ENCODE data around the gene HOXD8. TPM values are rescaled to one million over a fixed set of nuclear protein-coding genes. Genes with fewer than 3 reads are reported as not detected.

The HOXD8 gene
- total RNA-seq, 1 donor: 3.3 TPM

GRCh38 chr2:176136374-176137251, 7.1 kb downstream of the HOXD8 start:
- Histone ChIP-seq H4K20me1 (ENCODE audit: insufficient read depth, low read length) (peaks cover 4% of the 10 kb centered on the region), H3K4me3 (ENCODE audit: insufficient read depth, low read length) (peak overlapping the region; percentile 86), H2AFZ (ENCODE audit: low read length) (peak overlapping the region; percentile 63), H3K36me3 (ENCODE audit: insufficient read depth, low read length) (peaks cover 5% of the 10 kb centered on the region), H3K27ac (ENCODE audit: low read depth, low read length) (peak overlapping the region; percentile 89), H3K4me1 (ENCODE audit: insufficient read depth, low read length) (peaks cover 24% of the 10 kb centered on the region), H3K27me3 (ENCODE audit: insufficient read depth, low read length) (no peaks in the 10 kb centered on the region), H3K9me3 (ENCODE audit: low read depth, low read length) (no peaks in the 10 kb centered on the region), H3K79me2 (ENCODE audit: insufficient read depth, low read length) (peaks cover 43% of the 10 kb centered on the region), H3K4me2 (ENCODE audit: insufficient read depth, low read length) (peak overlapping the region; percentile 88)
- peak; percentile 96 for DNase-seq (ENCODE audit: insufficient read length, low spot score, missing footprints)
- TF ChIP-seq, protein P1, sequence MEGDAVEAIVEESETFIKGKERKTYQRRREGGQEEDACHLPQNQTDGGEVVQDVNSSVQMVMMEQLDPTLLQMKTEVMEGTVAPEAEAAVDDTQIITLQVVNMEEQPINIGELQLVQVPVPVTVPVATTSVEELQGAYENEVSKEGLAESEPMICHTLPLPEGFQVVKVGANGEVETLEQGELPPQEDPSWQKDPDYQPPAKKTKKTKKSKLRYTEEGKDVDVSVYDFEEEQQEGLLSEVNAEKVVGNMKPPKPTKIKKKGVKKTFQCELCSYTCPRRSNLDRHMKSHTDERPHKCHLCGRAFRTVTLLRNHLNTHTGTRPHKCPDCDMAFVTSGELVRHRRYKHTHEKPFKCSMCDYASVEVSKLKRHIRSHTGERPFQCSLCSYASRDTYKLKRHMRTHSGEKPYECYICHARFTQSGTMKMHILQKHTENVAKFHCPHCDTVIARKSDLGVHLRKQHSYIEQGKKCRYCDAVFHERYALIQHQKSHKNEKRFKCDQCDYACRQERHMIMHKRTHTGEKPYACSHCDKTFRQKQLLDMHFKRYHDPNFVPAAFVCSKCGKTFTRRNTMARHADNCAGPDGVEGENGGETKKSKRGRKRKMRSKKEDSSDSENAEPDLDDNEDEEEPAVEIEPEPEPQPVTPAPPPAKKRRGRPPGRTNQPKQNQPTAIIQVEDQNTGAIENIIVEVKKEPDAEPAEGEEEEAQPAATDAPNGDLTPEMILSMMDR (IDR thresholded peaks at IDR 0.05; ENCODE audit: extremely low read depth, low read depth, low read length): no peak

GRCh38 chr2:176137252-176137580, 7.7 kb downstream of the HOXD8 start:
- H3K9me3 ChIP-seq (ENCODE audit: low read depth, low read length): no peaks in the 10 kb centered on the region
- peak overlapping the region; percentile 88 for H3K4me2 ChIP-seq (ENCODE audit: insufficient read depth, low read length)
- peak overlapping the region; percentile 63 for H2AFZ ChIP-seq (ENCODE audit: low read length)
- peaks cover 4% of the 10 kb centered on the region for H4K20me1 ChIP-seq (ENCODE audit: insufficient read depth, low read length)
- TF ChIP-seq, protein P1 (IDR thresholded peaks at IDR 0.05; ENCODE audit: extremely low read depth, low read depth, low read length): no peak
- H3K4me1 ChIP-seq (ENCODE audit: insufficient read depth, low read length): peaks cover 24% of the 10 kb centered on the region
- DNase-seq (ENCODE audit: insufficient read length, low spot score, missing footprints): peak; percentile 66
- no peaks in the 10 kb centered on the region for H3K27me3 ChIP-seq (ENCODE audit: insufficient read depth, low read length)
- peaks cover 49% of the 10 kb centered on the region for H3K79me2 ChIP-seq (ENCODE audit: insufficient read depth, low read length)
- peaks cover 3% of the 10 kb centered on the region for H3K36me3 ChIP-seq (ENCODE audit: insufficient read depth, low read length)
- H3K4me3 ChIP-seq (ENCODE audit: insufficient read depth, low read length): peak overlapping the region; percentile 86
- H3K27ac ChIP-seq (ENCODE audit: low read depth, low read length): peak overlapping the region; percentile 89

DNA sequence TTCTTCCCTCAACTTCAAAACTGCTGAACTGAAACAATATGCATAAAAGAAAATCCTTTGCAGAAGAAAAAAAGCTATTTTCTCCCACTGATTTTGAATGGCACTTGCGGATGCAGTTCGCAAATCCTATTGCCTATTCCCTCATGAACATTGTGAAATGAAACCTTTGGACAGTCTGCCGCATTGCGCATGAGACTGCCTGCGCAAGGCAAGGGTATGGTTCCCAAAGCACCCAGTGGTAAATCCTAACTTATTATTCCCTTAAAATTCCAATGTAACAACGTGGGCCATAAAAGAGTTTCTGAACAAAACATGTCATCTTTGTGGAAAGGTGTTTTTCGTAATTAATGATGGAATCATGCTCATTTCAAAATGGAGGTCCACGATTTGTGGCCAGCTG, 8.4 kb downstream of the HOXD8 start:
- Histone ChIP-seq H3K27me3 (ENCODE audit: insufficient read depth, low read length) (no peaks in the 10 kb centered on the region), H3K9me3 (ENCODE audit: low read depth, low read length) (no peaks in the 10 kb centered on the region), H3K4me1 (ENCODE audit: insufficient read depth, low read length) (peaks cover 24% of the 10 kb centered on the region), H3K4me2 (ENCODE audit: insufficient read depth, low read length) (peak overlapping the region; percentile 88), H3K36me3 (ENCODE audit: insufficient read depth, low read length) (no peaks in the 10 kb centered on the region), H3K4me3 (ENCODE audit: insufficient read depth, low read length) (peak overlapping the region; percentile 86), H2AFZ (ENCODE audit: low read length) (no peak overlapping the region), H3K27ac (ENCODE audit: low read depth, low read length) (no peak overlapping the region), H3K79me2 (ENCODE audit: insufficient read depth, low read length) (peaks cover 50% of the 10 kb centered on the region), H4K20me1 (ENCODE audit: insufficient read depth, low read length) (peaks cover 4% of the 10 kb centered on the region)
- no peak for DNase-seq (ENCODE audit: insufficient read length, low spot score, missing footprints)
- TF ChIP-seq, protein P1 (IDR thresholded peaks at IDR 0.05; ENCODE audit: extremely low read depth, low read depth, low read length): no peak

DNA sequence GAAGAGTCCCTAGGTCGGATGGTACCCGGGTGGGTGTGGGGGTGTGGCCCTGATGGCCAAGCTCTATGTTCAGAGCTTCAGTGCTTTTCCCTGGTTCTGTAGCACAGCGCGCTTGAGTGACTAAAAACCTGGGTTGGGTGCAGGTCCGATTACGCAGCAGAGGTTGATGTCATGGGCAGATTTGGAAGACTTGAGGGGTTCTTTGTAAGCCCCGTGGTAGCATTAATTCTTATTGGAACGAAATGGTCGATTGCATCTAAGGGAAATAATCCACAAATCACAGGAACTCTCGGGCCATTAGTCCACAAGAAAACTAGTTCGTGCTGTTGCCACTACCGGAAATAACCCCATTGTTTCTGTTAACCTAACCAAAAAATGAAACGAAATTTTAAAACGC, 9.0 kb downstream of the HOXD8 start:
- H3K9me3 ChIP-seq (ENCODE audit: low read depth, low read length): no peaks in the 10 kb centered on the region
- H3K36me3 ChIP-seq (ENCODE audit: insufficient read depth, low read length): no peaks in the 10 kb centered on the region
- peaks cover 4% of the 10 kb centered on the region for H4K20me1 ChIP-seq (ENCODE audit: insufficient read depth, low read length)
- peak overlapping the region; percentile 19 for H3K4me2 ChIP-seq (ENCODE audit: insufficient read depth, low read length)
- H2AFZ ChIP-seq (ENCODE audit: low read length): no peak overlapping the region
- TF ChIP-seq, protein P1 (IDR thresholded peaks at IDR 0.05; ENCODE audit: extremely low read depth, low read depth, low read length): no peak
- no peak overlapping the region for H3K4me3 ChIP-seq (ENCODE audit: insufficient read depth, low read length)
- H3K27me3 ChIP-seq (ENCODE audit: insufficient read depth, low read length): no peaks in the 10 kb centered on the region
- no peak for DNase-seq (ENCODE audit: insufficient read length, low spot score, missing footprints)
- peak overlapping the region; percentile 5 for H3K27ac ChIP-seq (ENCODE audit: low read depth, low read length)
- H3K4me1 ChIP-seq (ENCODE audit: insufficient read depth, low read length): peaks cover 24% of the 10 kb centered on the region
- H3K79me2 ChIP-seq (ENCODE audit: insufficient read depth, low read length): peaks cover 52% of the 10 kb centered on the region
